ENCODE results near the gene SURF2. TPM values are rescaled to one million over a fixed set of nuclear protein-coding genes. Genes with fewer than 3 reads are reported as not detected.
"Not testable (repeated sequence)": the region's sequence is repeated elsewhere in the genome, so short reads cannot be mapped to it uniquely, and the experiment has no call there.

The SURF2 gene
- 10 to 100 TPM; 10.0 to 24.8 (median 13.6) TPM for total RNA-seq
- 10 to 100 TPM; 31.1 to 41.1 TPM for polyA plus RNA-seq
- long read RNA-seq, donor 1, transcript SURF2-201 (6 exons, 842 nt) = major isoform, 5 of 18 reads
- long read RNA-seq, donor 1, partial matches to known transcripts = 2 of 18 reads
- long read RNA-seq, donor 1, other reads (novel, unspliced or antisense) = 11 of 18 reads
- long read RNA-seq, donor 2, transcript SURF2-201 (6 exons, 842 nt) = major isoform, 7 of 21 reads
- long read RNA-seq, donor 2, partial matches to known transcripts = 1 of 21 reads
- long read RNA-seq, donor 2, other reads (novel, unspliced or antisense) = 13 of 21 reads
- long read RNA-seq, donor 3, transcript SURF2-201 (6 exons, 842 nt) = major isoform, 8 of 19 reads
- long read RNA-seq, donor 3, partial matches to known transcripts = 0 of 19 reads
- long read RNA-seq, donor 3, other reads (novel, unspliced or antisense) = 11 of 19 reads

GRCh38 chr9:133356391-133357091 lies at the start of gene SURF2, which contains the start of gene SURF1:
SURF2 (plus strand) TSS chr9:133356550; CDS start chr9:133356593, 43 bp downstream.
SURF1 (minus strand) TSS chr9:133356487; CDS start chr9:133356453, 34 bp downstream.
- Histone ChIP-seq H3K4me3 (peak within 1 kb of the TSS; percentile 58 to 97 (median 86)), H3K27me3 (no peaks in the 10 kb centered on the region), H3K36me3 (peaks cover 0 to 47% (median 40%) of the 10 kb centered on the region in 9 donors), H3K4me1 (peaks cover 3 to 50% (median 26%) of the 10 kb centered on the region in 12 donors), H3K9me3 (no peaks in the 10 kb centered on the region), H3K27ac (peak within 1 kb of the TSS in 11 of 12 donors; percentile 65 to 89 (median 78))
- TF ChIP-seq CTCF (IDR thresholded peaks at IDR 0.05) (no peak), POLR2A (IDR thresholded peaks at IDR 0.05) (peak; percentile 13 to 87)
- intact Hi-C loops (cut with DNase I) = loop anchor here in 2 of 10 donors (2.0 to 5.0 kb wide), 2 partner anchors 20 to 131 kb away; partner anchors contain the start of genes STKLD1 (in 1 of the 2) and SURF4 (in 1 of the 2)
- ATAC-seq (peak; percentile 63 to 94 (median 90)), DNase-seq (peak; percentile 88 to 94 (median 91))
- WGBS, 4 donors = 1 to 4% (median 2%) methylated on average over 50 to 78 of the region's 78 CpGs

- WGBS, 4 donors = 74 to 79% (median 77%) methylated on average over 16 of the region's 16 CpGs
- TF ChIP-seq CTCF (IDR thresholded peaks at IDR 0.05) (no peak), POLR2A (IDR thresholded peaks at IDR 0.05) (no peak)
- Histone ChIP-seq H3K36me3 (no peaks in the 10 kb centered on the region), H3K27ac (no peak overlapping the region), H3K27me3 (peaks cover 0 to 11% (median 0%) of the 10 kb centered on the region in 9 donors), H3K4me3 (no peak overlapping the region), H3K9me3 (no peaks in the 10 kb centered on the region), H3K4me1 (no peaks in the 10 kb centered on the region)
- intact Hi-C loops (cut with DNase I) = no loop called here
- DNase-seq (no peak), ATAC-seq (no peak)
These were observed 49.0 kb upstream of the SURF2 start for GRCh38 chr9:133307301-133307700.

GRCh38 chr9:133309608-133310007 lies 46.7 kb upstream of the SURF2 start:
- WGBS, 4 donors = 81 to 84% (median 82%) methylated on average over 6 of the region's 6 CpGs
- ATAC-seq = no peak
- Histone ChIP-seq H3K4me3 (no peak overlapping the region), H3K4me1 (no peaks in the 10 kb centered on the region), H3K27me3 (peaks cover 0 to 11% (median 0%) of the 10 kb centered on the region in 9 donors), H3K9me3 (no peaks in the 10 kb centered on the region), H3K36me3 (no peaks in the 10 kb centered on the region), H3K27ac (no peak overlapping the region)
- no peak for DNase-seq
- intact Hi-C loops (cut with DNase I) = no loop called here
- TF ChIP-seq CTCF (IDR thresholded peaks at IDR 0.05) = no peak
- TF ChIP-seq POLR2A (IDR thresholded peaks at IDR 0.05) = no peak

GRCh38 chr9:133315997-133316396 lies 40.4 kb upstream of the SURF2 start:
- DNase-seq (no peak), ATAC-seq (no peak)
- no peaks in the 10 kb centered on the region for H3K9me3 ChIP-seq
- H3K27ac ChIP-seq = no peak overlapping the region
- H3K27me3 ChIP-seq = no peaks in the 10 kb centered on the region
- no peaks in the 10 kb centered on the region for H3K4me1 ChIP-seq
- H3K4me3 ChIP-seq = no peak overlapping the region
- no peaks in the 10 kb centered on the region for H3K36me3 ChIP-seq
- 46 to 85% (median 69%) methylated on average over 2 of the region's 2 CpGs for WGBS, 4 donors
- intact Hi-C loops (cut with DNase I) = no loop called here
- TF ChIP-seq POLR2A (IDR thresholded peaks at IDR 0.05) (no peak), CTCF (IDR thresholded peaks at IDR 0.05) (no peak)

- H3K9me3 ChIP-seq; DNase-seq; H3K27ac ChIP-seq; H3K4me3 ChIP-seq; H3K36me3 ChIP-seq; H3K27me3 ChIP-seq; intact Hi-C loops (cut with DNase I); H3K4me1 ChIP-seq: not testable (repeated sequence)
- 81 to 87% (median 81%) methylated on average over 4 to 13 of the region's 13 CpGs for WGBS, 4 donors
- peak in 1 of 4 donors; percentile 26 for ATAC-seq
These were observed 38.8 kb upstream of the SURF2 start for GRCh38 chr9:133317551-133317950.

Measured in heart left ventricle (tissue), 16 donors.